Mesenchymal stem cell (in vitro differentiated cells and primary cell): ENCODE measurements around the gene U2AF2.
"Not testable (repeated sequence)": the region's sequence is repeated elsewhere in the genome, so short reads cannot be mapped to it uniquely, and the experiment has no call there.

Experiments used
- DNase-seq: peaks from one replicate; pipeline ENCODE4 v3.0.0-alpha.2; 2013
- H2AFZ ChIP-seq: one replicate; pipeline ENCODE4 v1.6.1; 2013; ENCODE audit warnings: low read depth, mild to moderate bottlenecking, control low read depth, inconsistent platforms, low read length, moderate library complexity
- H2AK5ac ChIP-seq: 2 replicates; pipeline ENCODE4 v1.6.1; 2013; ENCODE audit warnings: low read length, moderate library complexity, mild to moderate bottlenecking, inconsistent platforms; ENCODE audit not compliant: severe bottlenecking
- H2BK120ac ChIP-seq: one replicate; pipeline ENCODE4 v1.6.1; 2013; ENCODE audit warnings: low read depth, mild to moderate bottlenecking, inconsistent platforms, low read length, moderate library complexity
- H2BK12ac ChIP-seq, 2 experiments: one replicate each; pipeline ENCODE4 v1.6.1; 2013; ENCODE audit warnings: inconsistent platforms in 2 of 2, low read length in 2 of 2, mild to moderate bottlenecking in 2 of 2, moderate library complexity in 2 of 2, control low read depth in 1 of 2
- H2BK15ac ChIP-seq: one replicate; pipeline ENCODE4 v1.6.1; 2013; ENCODE audit warnings: mild to moderate bottlenecking, low read depth, inconsistent platforms; ENCODE audit not compliant: poor library complexity, severe bottlenecking
- H2BK5ac ChIP-seq: 2 replicates; pipeline ENCODE4 v1.6.1; 2013; ENCODE audit warnings: low read depth, mild to moderate bottlenecking, low read length, control low read depth, inconsistent platforms; ENCODE audit not compliant: poor library complexity, severe bottlenecking
- H3K14ac ChIP-seq, 2 experiments: one replicate each; pipeline ENCODE4 v1.6.1; 2013; ENCODE audit warnings: inconsistent platforms in 2 of 2, low read length in 2 of 2, control low read depth in 1 of 2, mild to moderate bottlenecking in 1 of 2, moderate library complexity in 1 of 2
- H3K18ac ChIP-seq, 2 experiments: one replicate each; pipeline ENCODE4 v1.6.1; 2013; ENCODE audit warnings: inconsistent platforms in 2 of 2, low read length in 2 of 2, control low read depth in 1 of 2, low read depth in 1 of 2, mild to moderate bottlenecking in 1 of 2
- H3K23ac ChIP-seq, 2 experiments: one replicate each; pipeline ENCODE4 v1.6.1; 2013; ENCODE audit warnings: inconsistent platforms in 2 of 2, low read length in 2 of 2, mild to moderate bottlenecking in 2 of 2, moderate library complexity in 2 of 2, control low read depth in 1 of 2
- H3K27ac ChIP-seq: 2 replicates; pipeline ENCODE4 v1.5.1; 2013; ENCODE audit warnings: mild to moderate bottlenecking, moderate library complexity, low read length, control low read depth, inconsistent platforms; ENCODE audit not compliant: poor library complexity, severe bottlenecking
- H3K27me3 ChIP-seq, 2 experiments: 2 replicates each; pipeline versions ENCODE4 v1.6.1 to v1.7.0; 2013; ENCODE audit warnings: low read length in 2 of 2, mild to moderate bottlenecking in 2 of 2, moderate library complexity in 2 of 2, control low read depth in 1 of 2, inconsistent platforms in 1 of 2; ENCODE audit not compliant: control insufficient read depth in 1 of 2, insufficient read depth in 1 of 2
- H3K36me3 ChIP-seq, 2 experiments: 2 replicates each; pipeline versions ENCODE4 v1.6.1 to v1.7.0; 2013; ENCODE audit warnings: low read length in 2 of 2, control low read depth in 1 of 2, inconsistent platforms in 1 of 2, low read depth in 1 of 2, mild to moderate bottlenecking in 1 of 2; ENCODE audit not compliant: insufficient read depth in 2 of 2, control insufficient read depth in 1 of 2
- H3K4ac ChIP-seq, 2 experiments: one replicate each; pipeline ENCODE4 v1.6.1; 2013; ENCODE audit warnings: inconsistent platforms in 2 of 2, low read length in 2 of 2, mild to moderate bottlenecking in 2 of 2, moderate library complexity in 2 of 2, control low read depth in 1 of 2, low read depth in 1 of 2
- H3K4me1 ChIP-seq: 2 replicates; pipeline ENCODE4 v1.6.1; 2013; ENCODE audit warnings: low read depth, low read length, control low read depth; ENCODE audit not compliant: control insufficient read depth, insufficient read depth
- H3K4me2 ChIP-seq: 2 replicates; pipeline ENCODE4 v1.6.1; 2013; ENCODE audit warnings: low read length, mild to moderate bottlenecking, inconsistent platforms; ENCODE audit not compliant: poor library complexity, severe bottlenecking
- H3K4me3 ChIP-seq, 2 experiments: 2 replicates each; pipeline versions ENCODE4 v1.5.1 to v1.7.0; 2013; ENCODE audit warnings: low read length in 2 of 2, mild to moderate bottlenecking in 2 of 2, control low read depth in 1 of 2, low read depth in 1 of 2; ENCODE audit not compliant: insufficient read depth in 1 of 2
- H3K79me1 ChIP-seq: replicated peaks from 2 replicates; pipeline ENCODE4 v1.6.1; 2013; ENCODE audit warnings: mild to moderate bottlenecking, control low read depth, low read length, inconsistent platforms; ENCODE audit not compliant: poor library complexity, severe bottlenecking
- H3K9ac ChIP-seq: 2 replicates; pipeline ENCODE4 v1.7.0; 2013; ENCODE audit warnings: mild to moderate bottlenecking, low read length, moderate library complexity
- H3K9me3 ChIP-seq: 2 replicates; pipeline ENCODE4 v1.7.0; 2013; ENCODE audit warnings: mild to moderate bottlenecking, low read length; ENCODE audit not compliant: control insufficient read depth
- H4K8ac ChIP-seq: one replicate; pipeline ENCODE4 v1.6.1; 2013; ENCODE audit warnings: inconsistent platforms, mild to moderate bottlenecking, low read length, moderate library complexity
- H4K91ac ChIP-seq: one replicate; pipeline ENCODE4 v1.6.1; 2013; ENCODE audit warnings: mild to moderate bottlenecking, low read length, inconsistent platforms
- WGBS: methylation state at CpG from one replicate; pipeline ENCODE4 v1.1.7; 2013; ENCODE audit warnings: mixed read lengths; 5-methylcytosine and 5-hydroxymethylcytosine counted together

Gene U2AF2

GRCh38 chr19:55716531-55716930, 61.7 kb downstream of the U2AF2 start:
- no peak overlapping the region for H4K8ac ChIP-seq
- H3K4me3 ChIP-seq, result no peak overlapping the region
- 83% methylated on average over 15 of the region's 15 CpGs for WGBS
- H3K79me1 ChIP-seq, result no peaks in the 10 kb centered on the region
- H2AFZ ChIP-seq, result no peak overlapping the region
- no peak overlapping the region for H2BK15ac ChIP-seq
- no peak overlapping the region for H3K4ac ChIP-seq
- DNase-seq, result no peak
- no peak overlapping the region for H3K9ac ChIP-seq
- no peak overlapping the region for H3K27ac ChIP-seq
- H3K18ac ChIP-seq, result no peak overlapping the region
- no peak overlapping the region for H3K14ac ChIP-seq
- H2BK5ac ChIP-seq, result no peak overlapping the region
- no peaks in the 10 kb centered on the region for H3K27me3 ChIP-seq
- no peak overlapping the region for H4K91ac ChIP-seq
- H3K36me3 ChIP-seq, result no peaks in the 10 kb centered on the region
- no peaks in the 10 kb centered on the region for H3K4me1 ChIP-seq
- H3K9me3 ChIP-seq, result peaks cover 14% of the 10 kb centered on the region
- H3K23ac ChIP-seq, result no peak overlapping the region
- no peak overlapping the region for H2AK5ac ChIP-seq
- H2BK120ac ChIP-seq, result no peak overlapping the region
- no peak overlapping the region for H2BK12ac ChIP-seq
- H3K4me2 ChIP-seq, result no peak overlapping the region

GRCh38 chr19:55717251-55717650, 62.4 kb downstream of the U2AF2 start:
- H2AK5ac ChIP-seq, result no peak overlapping the region
- H3K4me1 ChIP-seq, result no peaks in the 10 kb centered on the region
- H3K14ac ChIP-seq, result no peak overlapping the region
- no peak overlapping the region for H3K23ac ChIP-seq
- H3K27me3 ChIP-seq, result no peaks in the 10 kb centered on the region
- no peak overlapping the region for H2BK5ac ChIP-seq
- H2BK12ac ChIP-seq, result no peak overlapping the region
- no peak overlapping the region for H3K4me3 ChIP-seq
- DNase-seq, result no peak
- no peak overlapping the region for H3K4ac ChIP-seq
- H4K91ac ChIP-seq, result no peak overlapping the region
- no peak overlapping the region for H3K4me2 ChIP-seq
- no peaks in the 10 kb centered on the region for H3K36me3 ChIP-seq
- no peak overlapping the region for H3K27ac ChIP-seq
- 80% methylated on average over 11 of the region's 11 CpGs for WGBS
- H3K79me1 ChIP-seq, result no peaks in the 10 kb centered on the region
- H4K8ac ChIP-seq, result no peak overlapping the region
- no peak overlapping the region for H3K9ac ChIP-seq
- no peak overlapping the region for H2BK15ac ChIP-seq
- H2AFZ ChIP-seq, result no peak overlapping the region
- H2BK120ac ChIP-seq, result no peak overlapping the region
- H3K9me3 ChIP-seq, result peaks cover 20% of the 10 kb centered on the region
- H3K18ac ChIP-seq, result no peak overlapping the region

- H2BK12ac ChIP-seq, H2BK120ac ChIP-seq, H3K27me3 ChIP-seq, H3K27ac ChIP-seq, H3K9ac ChIP-seq, H3K4me3 ChIP-seq, H2AFZ ChIP-seq, H2BK5ac ChIP-seq, H2BK15ac ChIP-seq, H4K8ac ChIP-seq, H3K23ac ChIP-seq, H4K91ac ChIP-seq, H3K36me3 ChIP-seq, H3K4me1 ChIP-seq, H3K14ac ChIP-seq, H3K79me1 ChIP-seq, H3K4me2 ChIP-seq, DNase-seq, H3K4ac ChIP-seq, H2AK5ac ChIP-seq, H3K18ac ChIP-seq: not testable (repeated sequence)
- peaks cover 21% of the 10 kb centered on the region for H3K9me3 ChIP-seq
- 70% methylated on average over 10 of the region's 13 CpGs for WGBS
Observed at GRCh38 chr19:55717879-55718711, 63.3 kb downstream of the U2AF2 start.

GRCh38 chr19:55720214-55720746, 65.4 kb downstream of the U2AF2 start:
- H3K79me1 ChIP-seq, result no peaks in the 10 kb centered on the region
- no peak overlapping the region for H3K4ac ChIP-seq
- no peak overlapping the region for H3K9ac ChIP-seq
- H3K4me3 ChIP-seq, result no peak overlapping the region
- no peak overlapping the region for H3K4me2 ChIP-seq
- no peak overlapping the region for H3K27ac ChIP-seq
- H3K14ac ChIP-seq, result no peak overlapping the region
- H3K27me3 ChIP-seq, result no peaks in the 10 kb centered on the region
- no peak overlapping the region for H2BK12ac ChIP-seq
- H2AK5ac ChIP-seq, result no peak overlapping the region
- no peak overlapping the region for H2BK15ac ChIP-seq
- no peak overlapping the region for H2BK120ac ChIP-seq
- H3K9me3 ChIP-seq, result peaks cover 17% of the 10 kb centered on the region
- H4K91ac ChIP-seq, result no peak overlapping the region
- no peak overlapping the region for H3K23ac ChIP-seq
- H3K4me1 ChIP-seq, result no peaks in the 10 kb centered on the region
- no peak overlapping the region for H4K8ac ChIP-seq
- H2AFZ ChIP-seq, result no peak overlapping the region
- 37% methylated on average over 4 of the region's 5 CpGs for WGBS
- H3K36me3 ChIP-seq, result no peaks in the 10 kb centered on the region
- no peak for DNase-seq
- no peak overlapping the region for H3K18ac ChIP-seq
- H2BK5ac ChIP-seq, result no peak overlapping the region
